H1 (cell line): Measurements from ENCODE around the gene LARGE2. TPM values are rescaled to one million over a fixed set of nuclear protein-coding genes. Genes with fewer than 3 reads are reported as not detected.

Source experiments
- CHD1 ChIP-seq: IDR thresholded peaks from 2 replicates; pipeline ENCODE4 v1.6.1; 2012; ENCODE audit warnings: low read depth, low read length, improper control_type of control experiment
- EZH2 ChIP-seq: fragments of 200-600 bp; sonication (generic); IDR thresholded peaks from 2 replicates; pipeline ENCODE4 v1.7.1; 2012; ENCODE audit warnings: low read depth, mild to moderate bottlenecking, moderate library complexity, low read length, inconsistent platforms; ENCODE audit not compliant: severe bottlenecking
- HDAC6 ChIP-seq: IDR thresholded peaks from one replicate; pipeline ENCODE4 v1.7.1; 2012; ENCODE audit warnings: low read depth, mild to moderate bottlenecking, inconsistent platforms, low read length, moderate library complexity
- JUND ChIP-seq: IDR thresholded peaks from 2 replicates; pipeline ENCODE4 v1.6.1; 2011; ENCODE audit warnings: mild to moderate bottlenecking, improper control_type of control experiment, low read length
- KDM1A ChIP-seq: fragments of 200-600, 300-600 bp; sonication (generic); IDR thresholded peaks from 2 replicates; pipeline ENCODE4 v1.7.1; 2016; ENCODE audit warnings: mild to moderate bottlenecking, low read length, borderline replicate concordance
- NRF1 ChIP-seq: IDR thresholded peaks from 2 replicates; pipeline ENCODE4 v1.6.1; 2011; ENCODE audit warnings: mild to moderate bottlenecking, low read depth, low read length, improper control_type of control experiment
- PHF8 ChIP-seq: fragments of 200-600 bp; sonication (generic); conservative IDR thresholded peaks from 2 replicates; pipeline ENCODE4 v1.7.1; 2012; ENCODE audit warnings: low read depth, mild to moderate bottlenecking, inconsistent platforms, low read length, moderate library complexity
- POU5F1 ChIP-seq: IDR thresholded peaks from 2 replicates; pipeline ENCODE4 v1.6.1; 2011; ENCODE audit warnings: low read depth, mild to moderate bottlenecking, low read length, moderate library complexity
- RAD21 ChIP-seq, 2 experiments: IDR thresholded peaks in 1 of 2; conservative IDR thresholded peaks in 1 of 2; 2 replicates each; pipeline ENCODE4 v1.6.1; 2011; ENCODE audit warnings: low read depth in 2 of 2, low read length in 2 of 2, improper control_type of control experiment in 1 of 2, inconsistent platforms in 1 of 2, mild to moderate bottlenecking in 1 of 2, moderate library complexity in 1 of 2
- RFX5 ChIP-seq: IDR thresholded peaks from 2 replicates; pipeline ENCODE4 v1.6.1; 2011; ENCODE audit warnings: low read depth, low read length, improper control_type of control experiment, borderline replicate concordance
- RNF2 ChIP-seq: fragments of 200-900, 300-1000 bp; sonication (generic); IDR thresholded peaks from 2 replicates; pipeline ENCODE4 v1.7.1; 2016; ENCODE audit warnings: borderline replicate concordance, low read depth, mild to moderate bottlenecking, antibody characterized with exemption, low read length; ENCODE audit not compliant: poor library complexity, severe bottlenecking; ENCODE audit errors: missing control alignments
- RXRA ChIP-seq: IDR thresholded peaks from 2 replicates; pipeline ENCODE4 v1.6.1; 2011; ENCODE audit warnings: low read depth, mild to moderate bottlenecking, low read length, moderate library complexity; ENCODE audit not compliant: insufficient read depth
- SIX5 ChIP-seq: IDR thresholded peaks from 2 replicates; pipeline ENCODE4 v1.6.1; 2011; ENCODE audit warnings: mild to moderate bottlenecking, low read depth, low read length
- SP1 ChIP-seq: IDR thresholded peaks from 2 replicates; pipeline ENCODE4 v1.6.1; 2011; ENCODE audit warnings: low read depth, low read length
- SUZ12 ChIP-seq: fragments of 200-600 bp; sonication (generic); IDR thresholded peaks from 2 replicates; pipeline ENCODE4 v1.6.1; 2012; ENCODE audit warnings: mild to moderate bottlenecking, inconsistent platforms, low read length, moderate library complexity, mixed read lengths
- TCF12 ChIP-seq: IDR thresholded peaks from 2 replicates; pipeline ENCODE4 v1.6.1; 2011; ENCODE audit warnings: low read depth, mild to moderate bottlenecking, low read length
- polyA plus RNA-seq, 7 experiments: library from polyadenylated mRNA; depleted of rRNA in 3 of 7; stranded (reverse) in 5 of 7; unstranded in 2 of 7; fragments of >200 nt in 5 of 7; fragments of 200-250 nt in 2 of 7; gene quantifications; 1 replicate in 5 of 7; 2 replicates in 1 of 7; 4 replicates in 1 of 7; pipeline versions ENCODE4 v1.2.1 to v1.2.3, GENCODE V29; 2011 to 2013; ENCODE audit warnings: missing spikeins in 2 of 7, mixed read lengths in 2 of 7
- total RNA-seq: library from RNA; stranded (reverse); fragmentation: NEBNext Ultra II Directional; extraction: Animal tissue kit (Norgen Biotek cat#: 25700); gene quantifications from 2 replicates; pipeline ENCODE4 v1.2.1, GENCODE V29; 2021
- TF ChIP-seq, protein P1 (sequence below), 3 experiments: IDR thresholded peaks; 1 replicate in 2 of 3; 2 replicates in 1 of 3; pipeline versions ENCODE4 v1.5.1 to v1.6.1; 2011; ENCODE audit warnings: low read length in 3 of 3, mild to moderate bottlenecking in 3 of 3, inconsistent platforms in 2 of 3, low read depth in 1 of 3, moderate library complexity in 1 of 3; ENCODE audit not compliant: insufficient read depth in 1 of 3; ENCODE audit errors: control extremely low read depth in 1 of 3
- TF ChIP-seq, protein P2 (sequence below): IDR thresholded peaks from 2 replicates; pipeline ENCODE4 v1.6.1; 2011; ENCODE audit warnings: low read depth, mild to moderate bottlenecking, low read length; ENCODE audit not compliant: insufficient read depth

LARGE2 gene
- total and polyA plus RNA-seq, 2 of the 8 experiments (the other 6 are each of a cell fraction or from before 2014, with no cell fraction given): 111 to 137 TPM

DNA sequence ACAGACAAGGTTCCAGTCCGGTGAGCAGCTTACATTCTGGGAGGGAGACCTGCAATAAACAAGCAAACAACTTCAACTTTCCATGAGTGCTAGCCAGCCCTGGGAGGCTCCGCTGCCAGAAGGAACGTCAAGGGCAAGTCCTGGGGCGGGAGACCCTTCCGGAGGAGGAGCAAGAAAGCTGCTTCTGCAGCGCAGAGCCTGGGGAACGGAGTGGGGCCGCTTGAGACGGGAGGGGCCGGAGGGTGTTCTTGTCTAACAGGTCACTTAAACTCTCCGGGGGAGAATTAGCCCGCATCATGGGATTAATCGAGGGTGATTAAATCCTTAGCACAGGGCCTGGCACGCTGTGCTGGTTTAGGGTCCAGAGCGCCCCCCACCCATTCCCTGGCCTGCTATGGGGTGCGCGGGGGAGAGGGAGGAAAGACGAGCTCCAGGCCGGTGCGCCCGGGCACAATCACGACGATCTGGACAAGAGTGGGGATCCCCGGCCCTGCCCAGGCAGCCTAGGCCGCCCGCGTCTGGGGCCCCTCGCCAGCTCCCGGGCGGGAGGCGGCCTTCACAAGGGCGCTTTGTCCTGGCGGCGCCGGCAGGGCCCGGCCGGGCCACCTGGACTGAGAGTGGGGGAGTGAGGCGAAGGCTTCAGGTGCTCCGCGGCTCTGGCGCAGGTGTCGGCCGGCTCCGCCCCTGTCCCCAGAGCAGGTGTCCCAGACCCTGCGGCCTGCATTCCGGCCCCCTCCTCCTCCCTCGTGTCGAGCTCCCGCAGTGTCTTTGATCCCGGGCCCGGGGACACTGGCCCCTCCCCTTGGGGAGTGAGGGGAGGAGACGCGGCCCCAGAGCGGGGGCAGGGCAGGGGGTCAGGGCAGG lies 663 bp upstream of the LARGE2 start (continued):
- TF ChIP-seq RAD21 (IDR thresholded peaks at IDR 0.05 in 1 of 2, conservative IDR thresholded peaks at IDR 0.05 in 1 of 2; ENCODE audit: low read depth in 2 of 2, low read length in 2 of 2) (no peak; a peak in 1 of 4 replicates), SIX5 (no peak), HDAC6 (no peak), SUZ12 (no peak), RFX5 (no peak), CHD1 (no peak; the same call in 1 of the 2 replicates), RXRA (no peak), PHF8 (peak; percentile 62; the same call in 1 of the 2 replicates), NRF1 (peak; percentile 10; the same call in 1 of the 2 replicates), EZH2 (no peak), RNF2 (no peak), SP1 (peak; percentile 54; the same call in 1 of the 2 replicates), JUND (no peak), TCF12 (peak; percentile 97), POU5F1 (no peak), KDM1A (no peak)
- TF ChIP-seq, protein P1, sequence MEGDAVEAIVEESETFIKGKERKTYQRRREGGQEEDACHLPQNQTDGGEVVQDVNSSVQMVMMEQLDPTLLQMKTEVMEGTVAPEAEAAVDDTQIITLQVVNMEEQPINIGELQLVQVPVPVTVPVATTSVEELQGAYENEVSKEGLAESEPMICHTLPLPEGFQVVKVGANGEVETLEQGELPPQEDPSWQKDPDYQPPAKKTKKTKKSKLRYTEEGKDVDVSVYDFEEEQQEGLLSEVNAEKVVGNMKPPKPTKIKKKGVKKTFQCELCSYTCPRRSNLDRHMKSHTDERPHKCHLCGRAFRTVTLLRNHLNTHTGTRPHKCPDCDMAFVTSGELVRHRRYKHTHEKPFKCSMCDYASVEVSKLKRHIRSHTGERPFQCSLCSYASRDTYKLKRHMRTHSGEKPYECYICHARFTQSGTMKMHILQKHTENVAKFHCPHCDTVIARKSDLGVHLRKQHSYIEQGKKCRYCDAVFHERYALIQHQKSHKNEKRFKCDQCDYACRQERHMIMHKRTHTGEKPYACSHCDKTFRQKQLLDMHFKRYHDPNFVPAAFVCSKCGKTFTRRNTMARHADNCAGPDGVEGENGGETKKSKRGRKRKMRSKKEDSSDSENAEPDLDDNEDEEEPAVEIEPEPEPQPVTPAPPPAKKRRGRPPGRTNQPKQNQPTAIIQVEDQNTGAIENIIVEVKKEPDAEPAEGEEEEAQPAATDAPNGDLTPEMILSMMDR (IDR thresholded peaks at IDR 0.05; ENCODE audit: control extremely low read depth in 1 of 3, insufficient read depth in 1 of 3, low read depth in 1 of 3, low read length in 3 of 3): no peak; a peak in 1 of 4 replicates
- TF ChIP-seq, protein P2, sequence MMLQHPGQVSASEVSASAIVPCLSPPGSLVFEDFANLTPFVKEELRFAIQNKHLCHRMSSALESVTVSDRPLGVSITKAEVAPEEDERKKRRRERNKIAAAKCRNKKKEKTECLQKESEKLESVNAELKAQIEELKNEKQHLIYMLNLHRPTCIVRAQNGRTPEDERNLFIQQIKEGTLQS: no peak
